ENCODE measurements around the gene SCYL1. TPM values are rescaled to one million over a fixed set of nuclear protein-coding genes. Genes with fewer than 3 reads are reported as not detected.
A peak's percentile ranks its signal among the peaks of the same experiment; 100 is the strongest.

SCYL1 gene
- polyA plus RNA-seq, 1 donor (not counting 4 experiments of a cell fraction or from before 2014, with no cell fraction given): 31.3 TPM

DNA sequence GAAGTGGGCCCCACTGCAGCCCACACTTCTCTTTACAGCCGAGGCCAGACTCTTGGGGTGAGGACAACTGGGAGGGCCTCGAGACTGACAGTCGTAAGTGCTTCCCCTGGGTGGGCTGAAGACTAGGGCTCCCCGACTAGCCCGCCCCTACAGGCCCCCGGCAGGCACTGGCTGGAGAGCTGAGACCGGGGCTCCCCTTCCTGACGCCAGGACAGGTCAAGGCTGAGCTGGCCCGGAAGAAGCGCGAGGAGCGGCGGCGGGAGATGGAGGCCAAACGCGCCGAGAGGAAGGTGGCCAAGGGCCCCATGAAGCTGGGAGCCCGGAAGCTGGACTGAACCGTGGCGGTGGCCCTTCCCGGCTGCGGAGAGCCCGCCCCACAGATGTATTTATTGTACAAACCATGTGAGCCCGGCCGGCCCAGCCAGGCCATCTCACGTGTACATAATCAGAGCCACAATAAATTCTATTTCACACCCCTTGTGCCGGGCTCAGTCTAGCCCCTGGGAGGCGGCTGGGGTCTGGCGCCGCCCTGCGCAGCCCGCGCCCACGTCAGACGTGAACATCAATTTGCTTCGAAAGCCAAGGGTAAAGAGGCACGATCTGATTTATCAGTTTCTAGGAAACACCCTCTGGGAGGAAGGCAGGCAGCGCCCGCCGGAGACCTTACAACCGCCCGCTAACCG is 13.5 kb downstream of the SCYL1 start:
- DNase-seq (ENCODE audit: low read depth, low spot score): no peak
- peaks cover 3% of the 10 kb centered on the region for H4K20me1 ChIP-seq (ENCODE audit: control insufficient read depth, extremely low read depth, insufficient read depth, low read length)
- no peak overlapping the region for H3K9ac ChIP-seq (ENCODE audit: control insufficient read depth, extremely low read depth, insufficient read depth, low read length)
- no peak overlapping the region for H3K27ac ChIP-seq (ENCODE audit: control insufficient read depth, insufficient read depth, low read length)
- no peak overlapping the region for H3K4me3 ChIP-seq (ENCODE audit: control insufficient read depth in 2 of 3, extremely low read depth in 1 of 3, insufficient read depth in 2 of 3, low read depth in 1 of 3, low read length in 3 of 3)
- TF ChIP-seq CTCF (optimal IDR thresholded peaks at IDR 0.05 in 1 of 3, IDR thresholded peaks at IDR 0.05 in 1 of 3, conservative IDR thresholded peaks at IDR 0.05 in 1 of 3; ENCODE audit: extremely low read depth in 1 of 3, insufficient read depth in 2 of 3, low read length in 3 of 3): no peak
- no peak for TF ChIP-seq EZH2 (IDR thresholded peaks at IDR 0.05; ENCODE audit: low read length)
- H3K79me2 ChIP-seq (ENCODE audit: control insufficient read depth, insufficient read depth, low read length): no peaks in the 10 kb centered on the region
- FAIRE-seq: no peak
- peaks cover 14% of the 10 kb centered on the region for H3K4me1 ChIP-seq (ENCODE audit: control insufficient read depth, extremely low read depth, insufficient read depth, low read length)
- no peaks in the 10 kb centered on the region for H3K27me3 ChIP-seq (ENCODE audit: control insufficient read depth, extremely low read depth, insufficient read depth, low read length)
- no peak overlapping the region for H2AFZ ChIP-seq (ENCODE audit: control insufficient read depth, low read length)
- no peaks in the 10 kb centered on the region for H3K9me3 ChIP-seq (ENCODE audit: control insufficient read depth, low read depth, low read length)
- peaks cover 6 to 12% of the 10 kb centered on the region in 2 experiments for H3K36me3 ChIP-seq (ENCODE audit: control insufficient read depth in 2 of 2, extremely low read depth in 1 of 2, insufficient read depth in 2 of 2, low read length in 2 of 2)
- H3K9me1 ChIP-seq (ENCODE audit: control insufficient read depth, extremely low read depth, insufficient read depth, low read length): no peaks in the 10 kb centered on the region
- dilution Hi-C loops (cut with MboI; ENCODE audit: extremely low pct_ligation_motif_present, low sequenced_read_pairs): no loop called here
- H3K4me2 ChIP-seq (ENCODE audit: control insufficient read depth, extremely low read depth, insufficient read depth, low read depth, low read length): no peak overlapping the region

GRCh38 chr11:65538915-65539743 is 14.2 kb downstream of the SCYL1 start:
- Histone ChIP-seq H3K4me3 (ENCODE audit: control insufficient read depth in 2 of 3, extremely low read depth in 1 of 3, insufficient read depth in 2 of 3, low read depth in 1 of 3, low read length in 3 of 3) (peak overlapping the region in 1 of 3 experiments; percentile 58), H3K9me1 (ENCODE audit: control insufficient read depth, extremely low read depth, insufficient read depth, low read length) (no peaks in the 10 kb centered on the region), H3K27ac (ENCODE audit: control insufficient read depth, insufficient read depth, low read length) (no peak overlapping the region), H3K36me3 (ENCODE audit: control insufficient read depth in 2 of 2, extremely low read depth in 1 of 2, insufficient read depth in 2 of 2, low read length in 2 of 2) (peaks cover 6 to 10% of the 10 kb centered on the region in 2 experiments), H3K79me2 (ENCODE audit: control insufficient read depth, insufficient read depth, low read length) (no peaks in the 10 kb centered on the region), H2AFZ (ENCODE audit: control insufficient read depth, low read length) (no peak overlapping the region), H3K9me3 (ENCODE audit: control insufficient read depth, low read depth, low read length) (no peaks in the 10 kb centered on the region), H3K27me3 (ENCODE audit: control insufficient read depth, extremely low read depth, insufficient read depth, low read length) (no peaks in the 10 kb centered on the region), H4K20me1 (ENCODE audit: control insufficient read depth, extremely low read depth, insufficient read depth, low read length) (peaks cover 3% of the 10 kb centered on the region), H3K9ac (ENCODE audit: control insufficient read depth, extremely low read depth, insufficient read depth, low read length) (peak overlapping the region; percentile 69), H3K4me2 (ENCODE audit: control insufficient read depth, extremely low read depth, insufficient read depth, low read depth, low read length) (peak overlapping the region; percentile 65), H3K4me1 (ENCODE audit: control insufficient read depth, extremely low read depth, insufficient read depth, low read length) (peaks cover 14% of the 10 kb centered on the region)
- DNase-seq (ENCODE audit: low read depth, low spot score) (no peak), FAIRE-seq (no peak)
- dilution Hi-C loops (cut with MboI; ENCODE audit: extremely low pct_ligation_motif_present, low sequenced_read_pairs): no loop called here
- TF ChIP-seq EZH2 (IDR thresholded peaks at IDR 0.05; ENCODE audit: low read length): no peak
- TF ChIP-seq CTCF (optimal IDR thresholded peaks at IDR 0.05 in 1 of 3, IDR thresholded peaks at IDR 0.05 in 1 of 3, conservative IDR thresholded peaks at IDR 0.05 in 1 of 3; ENCODE audit: extremely low read depth in 1 of 3, insufficient read depth in 2 of 3, low read length in 3 of 3): no peak
